K562 (cell line): ENCODE measurements around the gene ERVK3-1. TPM values are rescaled to one million over a fixed set of nuclear protein-coding genes. Genes with fewer than 3 reads are reported as not detected.
A peak's percentile ranks its signal among the peaks of the same experiment; 100 is the strongest.

Source experiments
- EP300 ChIP-seq: IDR thresholded peaks from 2 replicates; pipeline ENCODE4 v1.6.1; 2012; ENCODE audit warnings: low read length, improper control_type of control experiment
- IRF2 ChIP-seq: sonication (generic); formaldehyde crosslinking; IDR thresholded peaks from 2 replicates; pipeline ENCODE4 v1.8.1; 2022; ENCODE audit warnings: mild to moderate bottlenecking, missing genetic modification reagents
- NBN ChIP-seq: fragments of 450-650 bp; IDR thresholded peaks from 2 replicates; pipeline ENCODE4 v1.6.1; 2016; ENCODE audit warnings: low read depth, mild to moderate bottlenecking
- NKRF ChIP-seq: fragments of 450-650 bp; IDR thresholded peaks from 2 replicates; pipeline ENCODE4 v1.6.1; 2016; ENCODE audit warnings: borderline replicate concordance
- POLR2G ChIP-seq: fragments of 200-400 bp; formaldehyde crosslinking; IDR thresholded peaks from 2 replicates; pipeline ENCODE4 v1.6.1; 2017; ENCODE audit warnings: low read depth, mild to moderate bottlenecking, antibody characterized with exemption, low read length, moderate library complexity
- PRPF4 ChIP-seq: fragments of 200-400 bp; formaldehyde crosslinking; IDR thresholded peaks from one replicate; pipeline ENCODE4 v1.6.1; 2017; ENCODE audit warnings: low read length, low read depth, mild to moderate bottlenecking; ENCODE audit not compliant: insufficient read depth, poor library complexity, severe bottlenecking
- STAT5B ChIP-seq: fragments of 250-450 bp; sonication (Bioruptor Pico); IDR thresholded peaks from 2 replicates; pipeline ENCODE4 v1.8.0; 2021; ENCODE audit warnings: mild to moderate bottlenecking, inconsistent platforms
- TRIM24 ChIP-seq, 2 experiments: fragments of 450-650 bp; IDR thresholded peaks; 2 replicates each; pipeline ENCODE4 v1.6.1; 2016
- TRIM25 ChIP-seq: fragments of 450-650 bp; IDR thresholded peaks from 2 replicates; pipeline ENCODE4 v1.7.0; 2016; ENCODE audit warnings: borderline replicate concordance
- ZNF316 ChIP-seq: fragments of 450-650 bp; IDR thresholded peaks from 2 replicates; pipeline ENCODE4 v1.6.1; 2016
- ZNF41 ChIP-seq: fragments of 250-450 bp; sonication (Bioruptor Pico); conservative IDR thresholded peaks from 2 replicates; pipeline ENCODE4 v1.4.0; 2020; ENCODE audit warnings: mild to moderate bottlenecking
- ZNF785 ChIP-seq: fragments of 250-450 bp; sonication (Bioruptor Pico); IDR thresholded peaks from 2 replicates; pipeline ENCODE4 v1.4.0; 2020; ENCODE audit warnings: mild to moderate bottlenecking
- ZZZ3 ChIP-seq: fragments of 450-650 bp; IDR thresholded peaks from 2 replicates; pipeline ENCODE4 v1.6.1; 2016; ENCODE audit warnings: antibody characterized with exemption, mild to moderate bottlenecking, moderate library complexity
- polyA plus RNA-seq, 8 experiments: library from polyadenylated mRNA; depleted of rRNA in 4 of 8; stranded (reverse) in 5 of 8; unstranded in 3 of 8; fragments of >200 nt; fragmentation: Nextera tagmentation in 2 of 8; fragmentation: Illumina TruSeq in 1 of 8; extraction: Ambion mirVana in 2 of 8; extraction: Trizol in 1 of 8; gene quantifications; 2 replicates each; pipeline versions ENCODE4 v1.2.1 to v1.2.3, GENCODE V29; 2011 to 2014; ENCODE audit warnings: inconsistent platforms in 1 of 8, missing spikeins in 1 of 8
- total RNA-seq, 7 experiments: library from RNA; depleted of rRNA in 6 of 7; stranded (reverse); fragments of >200 nt in 6 of 7; fragmentation: Illumina TruSeq in 2 of 7; extraction: Trizol in 2 of 7; gene quantifications; 2 replicates each; pipeline versions ENCODE4 v1.2.1 to v1.2.3, GENCODE V29; 2011 to 2021; ENCODE audit warnings: low replicate concordance in 1 of 7
- TF ChIP-seq, protein P1 (sequence below): fragments of 450-650 bp; IDR thresholded peaks from 2 replicates; pipeline ENCODE4 v1.6.1; 2016; ENCODE audit warnings: mild to moderate bottlenecking, moderate library complexity

The ERVK3-1 gene
- total and polyA plus RNA-seq, 9 of the 15 experiments (the other 6 are each of a cell fraction or from before 2014, with no cell fraction given): 87.6 to 299 (median 119) TPM

DNA sequence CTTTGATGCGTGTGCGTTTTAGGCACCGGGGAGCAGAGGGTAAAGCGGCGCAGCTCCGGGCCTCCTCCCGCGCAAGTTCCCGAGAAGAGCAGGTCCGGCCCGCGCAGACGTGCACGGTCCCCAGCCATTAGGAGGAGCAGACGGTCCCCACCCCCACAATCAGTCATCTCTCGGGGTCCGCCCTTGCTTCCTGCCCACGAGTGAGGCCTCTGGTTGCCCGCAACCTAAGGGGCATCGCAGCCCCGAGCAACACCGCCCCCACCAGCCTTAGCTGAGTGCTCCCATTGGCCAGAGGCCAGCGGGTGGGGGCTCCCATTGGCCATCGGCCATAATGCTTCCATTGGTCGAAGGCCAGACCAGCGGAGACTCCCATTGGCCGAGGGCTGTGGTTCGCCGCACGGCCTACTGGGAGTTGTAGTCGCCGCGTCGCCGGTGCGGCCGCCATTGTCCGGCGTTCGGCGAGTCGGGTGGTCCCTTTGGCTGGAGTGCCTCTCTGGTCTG, 26.6 kb upstream of the ERVK3-1 start, which contains the start of gene ZNF8 (continued):
- TF ChIP-seq, protein P1, sequence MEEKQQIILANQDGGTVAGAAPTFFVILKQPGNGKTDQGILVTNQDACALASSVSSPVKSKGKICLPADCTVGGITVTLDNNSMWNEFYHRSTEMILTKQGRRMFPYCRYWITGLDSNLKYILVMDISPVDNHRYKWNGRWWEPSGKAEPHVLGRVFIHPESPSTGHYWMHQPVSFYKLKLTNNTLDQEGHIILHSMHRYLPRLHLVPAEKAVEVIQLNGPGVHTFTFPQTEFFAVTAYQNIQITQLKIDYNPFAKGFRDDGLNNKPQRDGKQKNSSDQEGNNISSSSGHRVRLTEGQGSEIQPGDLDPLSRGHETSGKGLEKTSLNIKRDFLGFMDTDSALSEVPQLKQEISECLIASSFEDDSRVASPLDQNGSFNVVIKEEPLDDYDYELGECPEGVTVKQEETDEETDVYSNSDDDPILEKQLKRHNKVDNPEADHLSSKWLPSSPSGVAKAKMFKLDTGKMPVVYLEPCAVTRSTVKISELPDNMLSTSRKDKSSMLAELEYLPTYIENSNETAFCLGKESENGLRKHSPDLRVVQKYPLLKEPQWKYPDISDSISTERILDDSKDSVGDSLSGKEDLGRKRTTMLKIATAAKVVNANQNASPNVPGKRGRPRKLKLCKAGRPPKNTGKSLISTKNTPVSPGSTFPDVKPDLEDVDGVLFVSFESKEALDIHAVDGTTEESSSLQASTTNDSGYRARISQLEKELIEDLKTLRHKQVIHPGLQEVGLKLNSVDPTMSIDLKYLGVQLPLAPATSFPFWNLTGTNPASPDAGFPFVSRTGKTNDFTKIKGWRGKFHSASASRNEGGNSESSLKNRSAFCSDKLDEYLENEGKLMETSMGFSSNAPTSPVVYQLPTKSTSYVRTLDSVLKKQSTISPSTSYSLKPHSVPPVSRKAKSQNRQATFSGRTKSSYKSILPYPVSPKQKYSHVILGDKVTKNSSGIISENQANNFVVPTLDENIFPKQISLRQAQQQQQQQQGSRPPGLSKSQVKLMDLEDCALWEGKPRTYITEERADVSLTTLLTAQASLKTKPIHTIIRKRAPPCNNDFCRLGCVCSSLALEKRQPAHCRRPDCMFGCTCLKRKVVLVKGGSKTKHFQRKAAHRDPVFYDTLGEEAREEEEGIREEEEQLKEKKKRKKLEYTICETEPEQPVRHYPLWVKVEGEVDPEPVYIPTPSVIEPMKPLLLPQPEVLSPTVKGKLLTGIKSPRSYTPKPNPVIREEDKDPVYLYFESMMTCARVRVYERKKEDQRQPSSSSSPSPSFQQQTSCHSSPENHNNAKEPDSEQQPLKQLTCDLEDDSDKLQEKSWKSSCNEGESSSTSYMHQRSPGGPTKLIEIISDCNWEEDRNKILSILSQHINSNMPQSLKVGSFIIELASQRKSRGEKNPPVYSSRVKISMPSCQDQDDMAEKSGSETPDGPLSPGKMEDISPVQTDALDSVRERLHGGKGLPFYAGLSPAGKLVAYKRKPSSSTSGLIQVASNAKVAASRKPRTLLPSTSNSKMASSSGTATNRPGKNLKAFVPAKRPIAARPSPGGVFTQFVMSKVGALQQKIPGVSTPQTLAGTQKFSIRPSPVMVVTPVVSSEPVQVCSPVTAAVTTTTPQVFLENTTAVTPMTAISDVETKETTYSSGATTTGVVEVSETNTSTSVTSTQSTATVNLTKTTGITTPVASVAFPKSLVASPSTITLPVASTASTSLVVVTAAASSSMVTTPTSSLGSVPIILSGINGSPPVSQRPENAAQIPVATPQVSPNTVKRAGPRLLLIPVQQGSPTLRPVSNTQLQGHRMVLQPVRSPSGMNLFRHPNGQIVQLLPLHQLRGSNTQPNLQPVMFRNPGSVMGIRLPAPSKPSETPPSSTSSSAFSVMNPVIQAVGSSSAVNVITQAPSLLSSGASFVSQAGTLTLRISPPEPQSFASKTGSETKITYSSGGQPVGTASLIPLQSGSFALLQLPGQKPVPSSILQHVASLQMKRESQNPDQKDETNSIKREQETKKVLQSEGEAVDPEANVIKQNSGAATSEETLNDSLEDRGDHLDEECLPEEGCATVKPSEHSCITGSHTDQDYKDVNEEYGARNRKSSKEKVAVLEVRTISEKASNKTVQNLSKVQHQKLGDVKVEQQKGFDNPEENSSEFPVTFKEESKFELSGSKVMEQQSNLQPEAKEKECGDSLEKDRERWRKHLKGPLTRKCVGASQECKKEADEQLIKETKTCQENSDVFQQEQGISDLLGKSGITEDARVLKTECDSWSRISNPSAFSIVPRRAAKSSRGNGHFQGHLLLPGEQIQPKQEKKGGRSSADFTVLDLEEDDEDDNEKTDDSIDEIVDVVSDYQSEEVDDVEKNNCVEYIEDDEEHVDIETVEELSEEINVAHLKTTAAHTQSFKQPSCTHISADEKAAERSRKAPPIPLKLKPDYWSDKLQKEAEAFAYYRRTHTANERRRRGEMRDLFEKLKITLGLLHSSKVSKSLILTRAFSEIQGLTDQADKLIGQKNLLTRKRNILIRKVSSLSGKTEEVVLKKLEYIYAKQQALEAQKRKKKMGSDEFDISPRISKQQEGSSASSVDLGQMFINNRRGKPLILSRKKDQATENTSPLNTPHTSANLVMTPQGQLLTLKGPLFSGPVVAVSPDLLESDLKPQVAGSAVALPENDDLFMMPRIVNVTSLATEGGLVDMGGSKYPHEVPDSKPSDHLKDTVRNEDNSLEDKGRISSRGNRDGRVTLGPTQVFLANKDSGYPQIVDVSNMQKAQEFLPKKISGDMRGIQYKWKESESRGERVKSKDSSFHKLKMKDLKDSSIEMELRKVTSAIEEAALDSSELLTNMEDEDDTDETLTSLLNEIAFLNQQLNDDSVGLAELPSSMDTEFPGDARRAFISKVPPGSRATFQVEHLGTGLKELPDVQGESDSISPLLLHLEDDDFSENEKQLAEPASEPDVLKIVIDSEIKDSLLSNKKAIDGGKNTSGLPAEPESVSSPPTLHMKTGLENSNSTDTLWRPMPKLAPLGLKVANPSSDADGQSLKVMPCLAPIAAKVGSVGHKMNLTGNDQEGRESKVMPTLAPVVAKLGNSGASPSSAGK: no peak; the same call in 1 of the 2 replicates
- TF ChIP-seq ZNF316 (no peak), TRIM24 (IDR thresholded peaks at IDR 0.05) (peak in 1 of 2 experiments; percentile 31; a peak in 1 of 4 replicates), NKRF (no peak), IRF2 (CRISPR knock-in tag) (no peak), POLR2G (peak; percentile 90), NBN (0 out of 2 replicates have a peak, but pooled peaks have one; percentile 24), STAT5B (CRISPR knock-in tag) (no peak), ZZZ3 (no peak), TRIM25 (no peak), ZNF785 (no peak), PRPF4 (no peak), EP300 (no peak), ZNF41 (CRISPR knock-in tag) (no peak)
